22Rv1 (cell line): Measurements from ENCODE around the gene LRRN2.

Source experiments
- CTCF ChIP-seq: fragments of 450-650 bp; IDR thresholded peaks from 2 replicates; pipeline ENCODE4 v1.5.1; 2017; ENCODE audit warnings: mild to moderate bottlenecking
- ZFX ChIP-seq: fragments of 450-650 bp; IDR thresholded peaks from 2 replicates; pipeline ENCODE4 v1.6.1; 2017; ENCODE audit warnings: antibody characterized with exemption, borderline replicate concordance

GRCh38 chr1:204688776-204689175 lies 3.2 kb upstream of the LRRN2 start:
- no peak for TF ChIP-seq CTCF
- no peak for TF ChIP-seq ZFX
